Hepatocyte (in vitro differentiated cells): ENCODE data around the gene SIPA1. TPM values are rescaled to one million over a fixed set of nuclear protein-coding genes. Genes with fewer than 3 reads are reported as not detected.

ENCODE experiments used
- DNase-seq: peaks from one replicate; pipeline ENCODE4 v3.0.0-alpha.2; 2016; ENCODE audit warnings: low spot score
- H2AFZ ChIP-seq: fragments of 200-600 bp; sonication (generic); 2 replicates; pipeline ENCODE4 v1.6.0; 2016; ENCODE audit warnings: antibody characterized with exemption, mild to moderate bottlenecking
- H3K27ac ChIP-seq: fragments of 200-600 bp; sonication (generic); 2 replicates; pipeline ENCODE4 v1.5.1; 2016; ENCODE audit warnings: mild to moderate bottlenecking
- H3K27me3 ChIP-seq: fragments of 200-600 bp; sonication (generic); 2 replicates; pipeline ENCODE4 v1.6.1; 2016
- H3K36me3 ChIP-seq: fragments of 200-600 bp; sonication (generic); replicated peaks from 2 replicates; pipeline ENCODE4 v1.5.1; 2016; ENCODE audit warnings: low read depth; ENCODE audit not compliant: insufficient read depth
- H3K4me1 ChIP-seq: fragments of 200-600 bp; sonication (generic); 2 replicates; pipeline ENCODE4 v1.5.1; 2016; ENCODE audit warnings: mild to moderate bottlenecking, moderate library complexity; ENCODE audit not compliant: insufficient read depth
- H3K4me2 ChIP-seq: fragments of 200-600 bp; sonication (generic); 2 replicates; pipeline ENCODE4 v1.6.0; 2016
- H3K4me3 ChIP-seq: fragments of 200-600 bp; sonication (generic); 2 replicates; pipeline ENCODE4 v1.5.1; 2016; ENCODE audit warnings: mild to moderate bottlenecking
- H3K79me2 ChIP-seq: fragments of 200-600 bp; sonication (generic); 2 replicates; pipeline ENCODE4 v1.6.0; 2017; ENCODE audit warnings: mild to moderate bottlenecking
- H3K9me2 ChIP-seq: fragments of 200-600 bp; sonication (generic); replicated peaks from 2 replicates; pipeline ENCODE4 v1.6.0; 2017; ENCODE audit warnings: mild to moderate bottlenecking; ENCODE audit not compliant: insufficient read depth
- H3K9me3 ChIP-seq: fragments of 200-600 bp; sonication (generic); 2 replicates; pipeline ENCODE4 v1.5.1; 2016; ENCODE audit warnings: low read depth, mild to moderate bottlenecking
- H4K20me1 ChIP-seq: fragments of 200-600 bp; sonication (generic); 2 replicates; pipeline ENCODE4 v1.6.0; 2016; ENCODE audit warnings: mild to moderate bottlenecking; ENCODE audit not compliant: insufficient read depth, poor library complexity, severe bottlenecking
- EZH2 ChIP-seq: fragments of 200-600 bp; sonication (generic); IDR thresholded peaks from 2 replicates; pipeline ENCODE4 v1.6.1; 2016; ENCODE audit warnings: antibody characterized with exemption, mild to moderate bottlenecking, borderline replicate concordance
- EZH2phosphoT487 ChIP-seq: fragments of 200-600 bp; sonication (generic); IDR thresholded peaks from one replicate; pipeline ENCODE4 v1.6.1; 2018; ENCODE audit warnings: antibody characterized with exemption, mild to moderate bottlenecking, low read depth, moderate library complexity; ENCODE audit not compliant: unreplicated experiment, severe bottlenecking
- WGBS: methylation state at CpG from one replicate; pipeline ENCODE4 v1.1.6; 2016; ENCODE audit warnings: low lambda C conversion rate; ENCODE audit errors: missing lambda C conversion rate; 5-methylcytosine and 5-hydroxymethylcytosine counted together
- polyA plus RNA-seq: library from polyadenylated mRNA; unstranded; fragments of >200 nt; fragmentation: Nextera tagmentation; extraction: Ambion mirVana; gene quantifications from 2 replicates; pipeline ENCODE4 v1.2.1, GENCODE V29; 2016
- total RNA-seq: library from RNA; depleted of rRNA; stranded (reverse); fragments of >200 nt; gene quantifications from 2 replicates; pipeline ENCODE4 v1.2.3, GENCODE V29; 2014
- TF ChIP-seq, protein P1 (sequence below): fragments of 200-600 bp; sonication (generic); IDR thresholded peaks from 2 replicates; pipeline ENCODE4 v1.5.1; 2016; ENCODE audit warnings: antibody characterized with exemption, mild to moderate bottlenecking; ENCODE audit not compliant: poor library complexity

SIPA1 gene
- total and polyA plus RNA-seq, 2 experiments from 2014 or later = 15.6 to 42.9 TPM

DNA sequence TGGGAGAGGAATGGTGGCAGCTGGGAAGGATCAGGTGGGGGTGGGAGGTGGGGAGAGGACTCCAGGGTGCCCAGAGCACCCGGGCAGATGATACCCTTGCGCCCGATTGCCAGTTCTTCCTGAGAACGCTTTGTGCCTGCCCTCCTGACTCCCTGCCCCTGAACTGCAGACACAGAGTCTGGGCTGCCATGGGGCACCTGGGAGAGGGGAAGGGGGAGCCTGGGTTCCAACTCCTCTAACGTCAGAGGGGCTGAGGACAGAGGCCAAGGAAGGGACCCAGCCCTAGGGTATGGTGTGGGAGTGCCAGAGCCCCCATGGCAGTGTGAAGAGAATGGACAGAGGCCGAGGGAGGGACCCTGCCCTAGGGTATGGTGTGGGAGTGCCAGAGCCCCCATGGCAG is 41.4 kb upstream of the SIPA1 start:
- DNase-seq = no peak
- H3K4me3 ChIP-seq = no peak overlapping the region
- H3K4me1 ChIP-seq = peaks cover 13% of the 10 kb centered on the region
- no peak overlapping the region for H3K4me2 ChIP-seq
- H3K9me2 ChIP-seq = no peaks in the 10 kb centered on the region
- H3K27ac ChIP-seq = no peak overlapping the region
- H3K79me2 ChIP-seq = no peaks in the 10 kb centered on the region
- H2AFZ ChIP-seq = no peak overlapping the region
- no peaks in the 10 kb centered on the region for H4K20me1 ChIP-seq
- TF ChIP-seq EZH2 (no peak), EZH2phosphoT487 (no peak)
- TF ChIP-seq, protein P1, sequence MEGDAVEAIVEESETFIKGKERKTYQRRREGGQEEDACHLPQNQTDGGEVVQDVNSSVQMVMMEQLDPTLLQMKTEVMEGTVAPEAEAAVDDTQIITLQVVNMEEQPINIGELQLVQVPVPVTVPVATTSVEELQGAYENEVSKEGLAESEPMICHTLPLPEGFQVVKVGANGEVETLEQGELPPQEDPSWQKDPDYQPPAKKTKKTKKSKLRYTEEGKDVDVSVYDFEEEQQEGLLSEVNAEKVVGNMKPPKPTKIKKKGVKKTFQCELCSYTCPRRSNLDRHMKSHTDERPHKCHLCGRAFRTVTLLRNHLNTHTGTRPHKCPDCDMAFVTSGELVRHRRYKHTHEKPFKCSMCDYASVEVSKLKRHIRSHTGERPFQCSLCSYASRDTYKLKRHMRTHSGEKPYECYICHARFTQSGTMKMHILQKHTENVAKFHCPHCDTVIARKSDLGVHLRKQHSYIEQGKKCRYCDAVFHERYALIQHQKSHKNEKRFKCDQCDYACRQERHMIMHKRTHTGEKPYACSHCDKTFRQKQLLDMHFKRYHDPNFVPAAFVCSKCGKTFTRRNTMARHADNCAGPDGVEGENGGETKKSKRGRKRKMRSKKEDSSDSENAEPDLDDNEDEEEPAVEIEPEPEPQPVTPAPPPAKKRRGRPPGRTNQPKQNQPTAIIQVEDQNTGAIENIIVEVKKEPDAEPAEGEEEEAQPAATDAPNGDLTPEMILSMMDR = no peak
- H3K27me3 ChIP-seq = no peaks in the 10 kb centered on the region
- no peaks in the 10 kb centered on the region for H3K36me3 ChIP-seq
- H3K9me3 ChIP-seq = no peaks in the 10 kb centered on the region
- WGBS = 86% methylated on average over 5 of the region's 6 CpGs

DNA sequence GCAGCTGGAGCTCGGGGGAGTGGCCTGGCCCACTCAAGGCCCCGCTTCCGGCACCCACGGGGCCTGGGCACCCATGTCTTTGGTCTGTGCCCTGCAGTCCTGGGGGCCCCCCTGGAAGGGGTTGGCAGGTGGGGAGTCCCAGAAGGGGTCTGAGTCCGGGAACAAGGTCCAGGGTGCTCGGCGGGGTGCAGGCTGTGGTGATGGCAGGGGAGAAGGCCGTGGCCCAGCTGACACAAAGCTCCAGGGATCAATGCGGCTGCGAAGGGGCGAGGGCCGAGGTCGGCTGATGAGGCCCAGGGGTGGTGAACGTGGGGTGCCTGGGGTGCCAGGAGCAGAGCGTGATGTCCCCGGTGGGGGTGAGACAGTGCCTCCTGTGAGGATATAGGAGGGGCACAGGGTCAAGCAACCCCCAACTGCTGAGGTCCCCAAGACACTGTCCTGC is 39.6 kb upstream of the SIPA1 start:
- 98% methylated on average over 12 of the region's 16 CpGs for WGBS
- Histone ChIP-seq H3K4me1 (no peaks in the 10 kb centered on the region), H3K4me3 (no peak overlapping the region), H3K4me2 (no peak overlapping the region), H4K20me1 (no peaks in the 10 kb centered on the region), H3K9me2 (no peaks in the 10 kb centered on the region), H3K27me3 (no peaks in the 10 kb centered on the region), H3K9me3 (no peaks in the 10 kb centered on the region), H2AFZ (no peak overlapping the region), H3K79me2 (no peaks in the 10 kb centered on the region), H3K36me3 (no peaks in the 10 kb centered on the region), H3K27ac (no peak overlapping the region)
- TF ChIP-seq EZH2phosphoT487 (no peak), EZH2 (no peak)
- TF ChIP-seq, protein P1 = no peak
- DNase-seq = no peak

DNA sequence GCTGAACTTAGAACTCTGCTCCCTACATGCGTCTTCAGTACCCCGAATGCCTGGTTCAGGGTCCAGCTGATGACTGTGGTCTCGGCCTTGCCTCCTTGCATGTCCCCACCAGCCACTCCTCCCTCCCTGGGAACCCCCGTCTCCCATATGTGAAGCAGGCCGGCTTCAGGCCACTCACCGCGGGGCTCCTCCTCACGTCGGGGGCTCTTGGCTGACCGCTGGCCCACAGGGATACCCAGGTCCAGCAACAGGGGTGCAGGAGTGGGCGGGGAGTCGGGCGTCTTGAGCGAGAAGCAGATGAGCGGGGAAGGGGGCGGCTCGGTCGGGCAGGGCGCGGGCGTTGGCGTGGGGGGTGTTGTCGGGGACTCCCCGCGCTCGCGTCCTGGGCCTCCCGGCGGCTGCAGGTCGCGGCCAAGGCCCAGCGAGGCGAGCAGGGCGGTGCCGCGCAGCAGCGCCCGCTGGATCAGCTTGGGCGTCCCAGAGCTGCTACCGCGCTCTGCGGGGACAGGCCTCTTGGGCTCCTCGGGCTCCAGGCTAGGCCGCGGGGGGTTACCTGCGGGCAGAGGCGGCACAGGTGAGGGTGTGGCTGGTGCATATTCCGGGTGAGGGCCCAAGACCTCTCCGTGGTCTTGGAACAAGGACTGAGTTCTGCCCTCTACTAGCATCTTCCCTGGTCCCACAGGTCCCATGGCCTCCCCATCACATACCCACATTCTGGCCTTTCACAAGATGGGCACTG is 38.5 kb upstream of the SIPA1 start:
- no peaks in the 10 kb centered on the region for H3K9me2 ChIP-seq
- WGBS = 95% methylated on average over 26 of the region's 49 CpGs
- H3K4me3 ChIP-seq = no peak overlapping the region
- no peaks in the 10 kb centered on the region for H3K4me1 ChIP-seq
- no peaks in the 10 kb centered on the region for H4K20me1 ChIP-seq
- no peaks in the 10 kb centered on the region for H3K36me3 ChIP-seq
- H3K9me3 ChIP-seq = no peaks in the 10 kb centered on the region
- H3K27me3 ChIP-seq = no peaks in the 10 kb centered on the region
- H3K79me2 ChIP-seq = no peaks in the 10 kb centered on the region
- H2AFZ ChIP-seq = no peak overlapping the region
- TF ChIP-seq, protein P1 = no peak
- no peak overlapping the region for H3K27ac ChIP-seq
- H3K4me2 ChIP-seq = no peak overlapping the region
- no peak for DNase-seq

DNA sequence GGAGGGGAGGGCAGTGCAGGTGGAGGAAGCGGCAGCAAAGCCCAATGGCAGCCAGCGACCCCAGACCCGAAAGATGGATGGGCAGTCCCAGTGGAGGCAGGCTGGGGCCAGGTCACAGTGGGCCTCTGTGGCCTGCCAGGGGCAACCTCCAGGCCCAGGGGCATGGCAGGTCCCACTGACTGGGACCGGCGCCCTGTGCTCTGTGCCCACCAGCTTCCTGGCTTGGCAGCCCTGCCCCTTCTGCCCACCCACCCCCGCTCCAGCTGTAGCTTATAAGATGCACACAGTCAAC is 38.0 kb upstream of the SIPA1 start:
- no peaks in the 10 kb centered on the region for H3K79me2 ChIP-seq
- no peak overlapping the region for H3K4me3 ChIP-seq
- no peak for DNase-seq
- no peaks in the 10 kb centered on the region for H3K36me3 ChIP-seq
- WGBS = 100% methylated on average over 4 of the region's 6 CpGs
- no peak overlapping the region for H3K4me2 ChIP-seq
- H2AFZ ChIP-seq = no peak overlapping the region
- no peak overlapping the region for H3K27ac ChIP-seq
- no peaks in the 10 kb centered on the region for H3K27me3 ChIP-seq
- no peaks in the 10 kb centered on the region for H4K20me1 ChIP-seq
- H3K4me1 ChIP-seq = no peaks in the 10 kb centered on the region
- H3K9me2 ChIP-seq = no peaks in the 10 kb centered on the region
- H3K9me3 ChIP-seq = no peaks in the 10 kb centered on the region
- TF ChIP-seq, protein P1 = no peak
- TF ChIP-seq EZH2 = no peak
- no peak for TF ChIP-seq EZH2phosphoT487
